ENCODE measurements around the gene SETD5. TPM values are rescaled to one million over a fixed set of nuclear protein-coding genes. Genes with fewer than 3 reads are reported as not detected.
"Not testable (repeated sequence)": the region's sequence is repeated elsewhere in the genome, so short reads cannot be mapped to it uniquely, and the experiment has no call there.

SETD5 gene
- total RNA-seq, 4 donors from 2014 or later, result 96.9 to 130 (median 115) TPM

GRCh38 chr3:9491506-9491905 is 94.1 kb downstream of the SETD5 start:
- Histone ChIP-seq H3K27ac (no peak overlapping the region), H3K9me3 (peaks cover 0 to 17% (median 0%) of the 10 kb centered on the region in 4 donors), H3K4me1 (no peaks in the 10 kb centered on the region), H3K36me3 (peaks cover 0 to 39% (median 0%) of the 10 kb centered on the region in 3 donors), H3K27me3 (no peaks in the 10 kb centered on the region), H3K4me3 (no peak overlapping the region)
- DNase-seq (ENCODE audit: low spot score in 2 of 2), result no peak
- 50 to 61% methylated on average over 3 of the region's 3 CpGs for WGBS, 2 donors
- no peak for TF ChIP-seq POLR2A (IDR thresholded peaks at IDR 0.05)
- TF ChIP-seq EP300 (IDR thresholded peaks at IDR 0.05), result no peak

GRCh38 chr3:9494036-9494435 is 96.6 kb downstream of the SETD5 start:
- not testable (repeated sequence) for H3K4me1 ChIP-seq; H3K27me3 ChIP-seq; H3K4me3 ChIP-seq; H3K27ac ChIP-seq; H3K9me3 ChIP-seq; DNase-seq (ENCODE audit: low spot score in 2 of 2)
- H3K36me3 ChIP-seq, result peaks cover 0 to 14% (median 0%) of the 10 kb centered on the region in 3 donors
- WGBS, 2 donors, result 94% methylated on average over 15 of the region's 15 CpGs

- Histone ChIP-seq H3K4me3 (no peak overlapping the region), H3K9me3 (no peaks in the 10 kb centered on the region), H3K27ac (no peak overlapping the region), H3K4me1 (peaks cover 0 to 14% (median 5%) of the 10 kb centered on the region in 4 donors), H3K27me3 (peaks cover 0 to 25% of the 10 kb centered on the region in 2 donors), H3K36me3 (peaks cover 0 to 14% (median 0%) of the 10 kb centered on the region in 3 donors)
- no peak for DNase-seq (ENCODE audit: low spot score in 2 of 2)
- TF ChIP-seq CTCF (IDR thresholded peaks at IDR 0.05) (no peak), POLR2A (IDR thresholded peaks at IDR 0.05) (no peak), EP300 (IDR thresholded peaks at IDR 0.05) (no peak)
- WGBS, 2 donors, result 70 to 71% methylated on average over 6 of the region's 6 CpGs
These were observed 99.5 kb downstream of the SETD5 start for GRCh38 chr3:9496893-9497292.

- no peak for DNase-seq (ENCODE audit: low spot score in 2 of 2)
- no peaks in the 10 kb centered on the region for H3K9me3 ChIP-seq
- TF ChIP-seq EP300 (IDR thresholded peaks at IDR 0.05) (no peak), POLR2A (IDR thresholded peaks at IDR 0.05) (no peak), CTCF (IDR thresholded peaks at IDR 0.05) (no peak)
- no peak overlapping the region for H3K4me3 ChIP-seq
- peaks cover 0 to 25% of the 10 kb centered on the region in 2 donors for H3K27me3 ChIP-seq
- no peak overlapping the region for H3K27ac ChIP-seq
- WGBS, 2 donors, result 85 to 86% methylated on average over 8 of the region's 8 CpGs
- H3K4me1 ChIP-seq, result peaks cover 0 to 14% (median 5%) of the 10 kb centered on the region in 4 donors
- peaks cover 0 to 7% (median 0%) of the 10 kb centered on the region in 3 donors for H3K36me3 ChIP-seq
These were observed 100.6 kb downstream of the SETD5 start for GRCh38 chr3:9497821-9498565.

GRCh38 chr3:9498781-9499180 is 101.4 kb downstream of the SETD5 start:
- Histone ChIP-seq H3K27me3 (peaks cover 0 to 25% of the 10 kb centered on the region in 2 donors), H3K4me3 (no peak overlapping the region), H3K9me3 (no peaks in the 10 kb centered on the region), H3K36me3 (no peaks in the 10 kb centered on the region), H3K4me1 (peaks cover 0 to 14% (median 5%) of the 10 kb centered on the region in 4 donors), H3K27ac (no peak overlapping the region)
- 81 to 83% methylated on average over 6 of the region's 6 CpGs for WGBS, 2 donors
- no peak for TF ChIP-seq CTCF (IDR thresholded peaks at IDR 0.05)
- TF ChIP-seq POLR2A (IDR thresholded peaks at IDR 0.05), result no peak
- no peak for TF ChIP-seq EP300 (IDR thresholded peaks at IDR 0.05)
- no peak for DNase-seq (ENCODE audit: low spot score in 2 of 2)

- TF ChIP-seq EP300 (IDR thresholded peaks at IDR 0.05) (no peak), POLR2A (IDR thresholded peaks at IDR 0.05) (no peak), CTCF (IDR thresholded peaks at IDR 0.05) (no peak)
- no peak for DNase-seq (ENCODE audit: low spot score in 2 of 2)
- Histone ChIP-seq H3K27ac (no peak overlapping the region), H3K36me3 (no peaks in the 10 kb centered on the region), H3K27me3 (peaks cover 0 to 25% of the 10 kb centered on the region in 2 donors), H3K4me3 (no peak overlapping the region), H3K4me1 (peaks cover 0 to 14% (median 5%) of the 10 kb centered on the region in 4 donors), H3K9me3 (no peaks in the 10 kb centered on the region)
- 24 to 26% methylated on average over 19 of the region's 19 CpGs for WGBS, 2 donors
These were observed 102.2 kb downstream of the SETD5 start for GRCh38 chr3:9499455-9500107.
